H1 (cell line): ENCODE data around the gene TAF3. TPM values are rescaled to one million over a fixed set of nuclear protein-coding genes. Genes with fewer than 3 reads are reported as not detected.

ENCODE experiments used
- CBX8 ChIP-seq: fragments of 300-800, 300-1000 bp; sonication (generic); IDR thresholded peaks from 2 replicates; pipeline ENCODE4 v1.7.1; 2016; ENCODE audit warnings: low read depth, low read length, borderline replicate concordance
- CHD7 ChIP-seq: fragments of 300-600 bp; sonication (generic); IDR thresholded peaks from 2 replicates; pipeline ENCODE4 v1.7.1; 2012; ENCODE audit warnings: low read length, moderate library complexity, mild to moderate bottlenecking, inconsistent platforms; ENCODE audit not compliant: insufficient replicate concordance
- EZH2 ChIP-seq: fragments of 200-600 bp; sonication (generic); IDR thresholded peaks from 2 replicates; pipeline ENCODE4 v1.7.1; 2012; ENCODE audit warnings: low read depth, mild to moderate bottlenecking, moderate library complexity, low read length, inconsistent platforms; ENCODE audit not compliant: severe bottlenecking
- RNF2 ChIP-seq: fragments of 200-900, 300-1000 bp; sonication (generic); IDR thresholded peaks from 2 replicates; pipeline ENCODE4 v1.7.1; 2016; ENCODE audit warnings: borderline replicate concordance, low read depth, mild to moderate bottlenecking, antibody characterized with exemption, low read length; ENCODE audit not compliant: poor library complexity, severe bottlenecking; ENCODE audit errors: missing control alignments
- SUZ12 ChIP-seq: fragments of 200-600 bp; sonication (generic); IDR thresholded peaks from 2 replicates; pipeline ENCODE4 v1.6.1; 2012; ENCODE audit warnings: mild to moderate bottlenecking, inconsistent platforms, low read length, moderate library complexity, mixed read lengths
- polyA plus RNA-seq, 7 experiments: library from polyadenylated mRNA; depleted of rRNA in 3 of 7; stranded (reverse) in 5 of 7; unstranded in 2 of 7; fragments of >200 nt in 5 of 7; fragments of 200-250 nt in 2 of 7; gene quantifications; 1 replicate in 5 of 7; 2 replicates in 1 of 7; 4 replicates in 1 of 7; pipeline versions ENCODE4 v1.2.1 to v1.2.3, GENCODE V29; 2011 to 2013; ENCODE audit warnings: missing spikeins in 2 of 7, mixed read lengths in 2 of 7
- total RNA-seq: library from RNA; stranded (reverse); fragmentation: NEBNext Ultra II Directional; extraction: Animal tissue kit (Norgen Biotek cat#: 25700); gene quantifications from 2 replicates; pipeline ENCODE4 v1.2.1, GENCODE V29; 2021

TAF3 gene
- total and polyA plus RNA-seq, 2 of the 8 experiments (the other 6 are each of a cell fraction or from before 2014, with no cell fraction given) = 1.5 to 11.2 TPM

GRCh38 chr10:8037199-8037801 is 219.0 kb downstream of the TAF3 start (continued):
- TF ChIP-seq CHD7 (no peak), SUZ12 (peak; percentile 96), RNF2 (peak; percentile 98), CBX8 (peak; percentile 97), EZH2 (peak; percentile 90)
